Activated T-cell treated with anti-CD3 and anti-CD28 coated beads, Interleukin-2, amount 50 U/mL, for 24 hours (primary cell): ENCODE results near the gene IPCEF1.

Source experiments
- DNase-seq: peaks from one replicate; pipeline ENCODE4 v3.0.0-alpha.2; 2020
- H3K27ac Mint-ChIP-seq: 2 replicates; pipeline ENCODE4 v1.8.0; 2020; ENCODE audit warnings: mild to moderate bottlenecking, mixed read lengths
- H3K27me3 Mint-ChIP-seq: 2 replicates; pipeline ENCODE4 v1.8.0; 2020; ENCODE audit warnings: mixed read lengths
- H3K36me3 Mint-ChIP-seq: 2 replicates; pipeline ENCODE4 v1.8.0; 2020; ENCODE audit warnings: low read depth, mixed read lengths
- H3K4me1 Mint-ChIP-seq: 2 replicates; pipeline ENCODE4 v1.8.0; 2020; ENCODE audit warnings: low read depth, mixed read lengths
- H3K4me3 Mint-ChIP-seq: 2 replicates; pipeline ENCODE4 v1.8.0; 2020; ENCODE audit warnings: mild to moderate bottlenecking, moderate library complexity, mixed read lengths
- H3K9me3 Mint-ChIP-seq: 2 replicates; pipeline ENCODE4 v1.8.0; 2020; ENCODE audit warnings: mixed read lengths

The IPCEF1 gene

DNA sequence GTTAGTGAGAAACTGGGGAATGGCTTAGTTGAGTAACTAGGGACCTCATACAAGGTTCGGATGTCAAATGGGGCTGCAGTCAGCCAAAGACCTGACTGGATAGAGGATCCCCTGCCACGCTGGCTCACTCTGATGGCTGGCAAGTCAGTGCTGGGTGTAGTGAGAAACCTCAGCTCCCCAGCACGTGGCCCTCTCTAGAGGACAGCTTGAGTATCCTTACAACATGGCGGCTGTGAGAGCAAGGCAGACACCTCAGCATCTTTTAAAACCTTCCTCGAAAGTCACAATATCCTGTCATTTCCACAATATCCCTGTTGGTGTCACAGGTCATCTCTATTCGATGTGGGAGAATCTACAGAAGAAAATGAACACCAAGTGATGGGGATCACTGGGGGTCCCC is 26.7 kb upstream of the IPCEF1 start:
- H3K36me3 Mint-ChIP-seq = no peaks in the 10 kb centered on the region
- peaks cover 18% of the 10 kb centered on the region for H3K27me3 Mint-ChIP-seq
- no peaks in the 10 kb centered on the region for H3K4me1 Mint-ChIP-seq
- DNase-seq = no peak
- no peak overlapping the region for H3K27ac Mint-ChIP-seq
- no peak overlapping the region for H3K4me3 Mint-ChIP-seq
- peaks cover 3% of the 10 kb centered on the region for H3K9me3 Mint-ChIP-seq

DNA sequence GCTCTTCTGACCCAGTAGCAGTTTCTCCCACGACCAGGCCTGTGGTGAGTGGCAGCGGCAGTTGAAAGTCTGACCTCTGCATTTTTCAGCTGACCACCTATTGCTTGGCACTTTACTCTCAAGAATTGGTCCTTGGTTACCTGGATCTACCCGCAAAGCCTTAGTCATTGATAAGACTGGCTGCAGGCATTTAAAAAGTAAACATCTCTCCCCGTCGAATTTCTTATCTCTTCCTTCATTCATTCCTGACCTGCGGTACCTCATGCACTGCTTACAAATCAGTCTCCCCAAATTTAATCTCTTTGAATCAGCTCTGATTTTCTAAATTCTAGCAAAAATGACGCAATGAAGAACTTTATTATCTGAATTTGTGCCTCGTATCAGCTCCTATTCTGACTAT is 26.1 kb upstream of the IPCEF1 start:
- Mint-ChIP-seq H3K4me1 (no peaks in the 10 kb centered on the region), H3K27ac (no peak overlapping the region), H3K9me3 (peaks cover 3% of the 10 kb centered on the region), H3K27me3 (peaks cover 18% of the 10 kb centered on the region), H3K36me3 (no peaks in the 10 kb centered on the region), H3K4me3 (no peak overlapping the region)
- no peak for DNase-seq

DNA sequence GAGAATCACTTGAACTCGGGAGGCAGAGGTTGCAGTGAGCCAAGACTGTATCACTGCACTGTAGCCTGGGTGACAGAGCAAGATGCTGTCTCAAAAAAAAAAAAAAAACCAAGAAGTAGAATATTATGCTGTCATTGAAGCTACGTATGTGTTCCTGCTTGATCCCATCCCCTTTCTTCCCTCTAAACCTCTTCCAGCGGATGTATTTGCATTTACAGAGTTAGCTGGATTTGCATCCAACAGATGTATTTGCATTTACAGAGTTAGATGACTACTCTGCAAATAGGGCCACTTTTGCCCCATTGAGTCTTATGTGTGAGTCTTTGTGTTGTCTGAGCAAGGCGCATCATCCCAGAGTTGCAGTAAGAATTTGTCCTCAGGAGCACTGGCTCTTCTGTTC is 24.9 kb upstream of the IPCEF1 start:
- Mint-ChIP-seq H3K4me3 (no peak overlapping the region), H3K27me3 (peaks cover 13% of the 10 kb centered on the region), H3K4me1 (no peaks in the 10 kb centered on the region), H3K27ac (no peak overlapping the region), H3K36me3 (no peaks in the 10 kb centered on the region), H3K9me3 (peaks cover 3% of the 10 kb centered on the region)
- DNase-seq = no peak

DNA sequence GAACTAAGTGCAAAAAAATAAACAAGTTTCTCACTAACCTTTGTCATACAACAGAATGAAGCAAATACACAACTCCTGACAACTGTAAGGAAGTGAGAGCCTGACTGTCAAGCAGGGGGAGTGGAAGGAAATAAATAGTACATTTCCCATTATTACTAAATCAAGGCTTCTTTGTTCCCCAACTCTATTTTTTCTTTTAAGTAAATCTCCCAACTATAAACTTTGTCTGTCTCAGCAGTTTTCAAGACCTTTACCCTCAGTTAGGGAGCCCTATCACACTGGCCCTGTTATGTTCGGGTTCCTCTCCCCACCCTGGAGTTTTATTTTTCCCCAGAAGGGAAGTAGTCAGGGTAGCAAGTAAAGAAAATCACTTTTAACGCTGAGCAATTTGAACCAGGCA is 24.1 kb upstream of the IPCEF1 start:
- no peaks in the 10 kb centered on the region for H3K36me3 Mint-ChIP-seq
- DNase-seq = no peak

DNA sequence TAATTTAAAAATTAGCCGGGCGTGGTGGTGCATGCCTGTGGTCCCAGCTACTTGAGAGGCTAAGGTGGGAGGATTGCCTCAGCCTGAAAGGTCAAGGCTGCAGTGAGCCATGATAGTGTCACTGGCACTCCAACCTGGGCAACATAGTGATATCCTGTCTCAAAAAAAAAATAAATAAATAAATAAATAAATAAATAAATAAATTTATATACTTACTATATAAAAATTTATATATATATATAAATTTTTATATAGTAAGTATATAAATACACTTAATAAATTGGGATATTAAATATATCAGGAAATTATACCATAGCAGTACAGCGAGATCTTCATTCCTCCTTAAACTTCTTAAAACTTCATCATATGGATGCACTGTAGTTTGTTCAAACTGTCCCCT is 23.0 kb upstream of the IPCEF1 start:
- DNase-seq = no peak
- Mint-ChIP-seq H3K36me3 (no peaks in the 10 kb centered on the region), H3K4me1 (no peaks in the 10 kb centered on the region), H3K27me3 (peaks cover 3% of the 10 kb centered on the region), H3K9me3 (peaks cover 3% of the 10 kb centered on the region), H3K4me3 (no peak overlapping the region), H3K27ac (no peak overlapping the region)

More for the DNA sequence above, 24.1 kb upstream of the IPCEF1 start:
- H3K9me3 Mint-ChIP-seq = peaks cover 3% of the 10 kb centered on the region
- no peak overlapping the region for H3K27ac Mint-ChIP-seq
- peaks cover 10% of the 10 kb centered on the region for H3K27me3 Mint-ChIP-seq
- no peaks in the 10 kb centered on the region for H3K4me1 Mint-ChIP-seq
- no peak overlapping the region for H3K4me3 Mint-ChIP-seq

DNA sequence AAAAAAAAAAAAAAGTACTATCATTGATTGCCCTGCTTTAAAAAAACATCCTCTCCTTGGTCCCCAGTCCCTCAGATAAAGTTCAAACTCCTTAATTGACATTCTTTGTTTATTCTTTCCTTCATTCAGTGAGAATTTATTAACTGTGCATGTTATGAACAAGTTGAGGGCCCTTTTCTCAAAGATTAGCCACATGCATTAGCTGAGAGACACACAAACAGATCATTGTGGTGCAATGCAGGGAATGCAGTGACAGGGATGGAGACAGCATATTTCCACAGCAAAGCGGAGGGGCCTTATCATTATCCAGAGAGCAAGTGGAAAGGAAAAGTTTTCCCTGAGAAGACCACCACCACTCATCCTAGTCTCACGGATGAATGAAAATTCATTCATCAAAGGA is 21.9 kb upstream of the IPCEF1 start:
- no peaks in the 10 kb centered on the region for H3K27me3 Mint-ChIP-seq
- no peak overlapping the region for H3K27ac Mint-ChIP-seq
- no peaks in the 10 kb centered on the region for H3K36me3 Mint-ChIP-seq
- no peaks in the 10 kb centered on the region for H3K4me1 Mint-ChIP-seq
- no peak for DNase-seq
- H3K9me3 Mint-ChIP-seq = peaks cover 3% of the 10 kb centered on the region
- no peak overlapping the region for H3K4me3 Mint-ChIP-seq

DNA sequence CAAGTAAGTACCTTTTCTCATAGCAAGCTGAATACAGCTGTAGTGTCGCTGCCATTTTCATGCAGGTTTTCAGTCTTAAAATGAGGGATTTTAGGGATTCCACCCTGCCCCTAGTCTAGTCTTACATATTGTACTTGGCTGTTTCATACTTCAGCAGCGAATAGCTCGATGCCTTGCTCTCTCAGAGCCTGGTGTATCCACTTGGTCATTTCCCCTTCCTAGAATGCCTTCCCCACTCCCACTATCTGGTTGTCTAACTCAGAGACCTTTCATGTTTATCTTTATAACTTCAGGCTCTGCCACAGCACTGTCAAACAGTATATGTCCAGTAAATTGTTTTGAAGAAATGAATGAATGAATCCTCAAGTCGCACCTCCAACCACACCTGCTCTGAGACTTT is 21.1 kb upstream of the IPCEF1 start:
- Mint-ChIP-seq H3K4me3 (no peak overlapping the region), H3K27ac (no peak overlapping the region), H3K36me3 (no peaks in the 10 kb centered on the region), H3K9me3 (no peaks in the 10 kb centered on the region), H3K27me3 (peaks cover 2% of the 10 kb centered on the region), H3K4me1 (no peaks in the 10 kb centered on the region)
- DNase-seq = no peak

DNA sequence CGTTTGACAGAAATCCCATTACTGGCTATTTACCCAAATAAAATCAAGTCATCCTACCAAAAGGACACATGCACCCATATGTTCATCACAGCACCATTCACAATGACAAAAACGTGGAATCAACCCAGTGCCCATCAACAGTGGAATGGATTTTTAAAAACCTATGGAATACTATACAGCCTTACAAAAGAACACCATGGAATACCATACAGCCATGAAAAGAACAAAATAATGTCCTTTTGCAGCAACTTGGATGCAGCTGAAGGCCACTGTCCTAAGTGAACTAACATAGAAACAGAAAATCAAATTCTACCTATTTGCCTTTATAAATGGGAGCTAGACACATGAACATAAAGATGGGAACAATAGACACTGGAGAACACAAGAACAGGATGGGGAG is 17.4 kb upstream of the IPCEF1 start:
- H3K4me1 Mint-ChIP-seq = peaks cover 11% of the 10 kb centered on the region
- no peaks in the 10 kb centered on the region for H3K9me3 Mint-ChIP-seq
- H3K4me3 Mint-ChIP-seq = no peak overlapping the region
- no peak overlapping the region for H3K27ac Mint-ChIP-seq
- H3K36me3 Mint-ChIP-seq = no peaks in the 10 kb centered on the region
- peaks cover 10% of the 10 kb centered on the region for H3K27me3 Mint-ChIP-seq
- DNase-seq = no peak

DNA sequence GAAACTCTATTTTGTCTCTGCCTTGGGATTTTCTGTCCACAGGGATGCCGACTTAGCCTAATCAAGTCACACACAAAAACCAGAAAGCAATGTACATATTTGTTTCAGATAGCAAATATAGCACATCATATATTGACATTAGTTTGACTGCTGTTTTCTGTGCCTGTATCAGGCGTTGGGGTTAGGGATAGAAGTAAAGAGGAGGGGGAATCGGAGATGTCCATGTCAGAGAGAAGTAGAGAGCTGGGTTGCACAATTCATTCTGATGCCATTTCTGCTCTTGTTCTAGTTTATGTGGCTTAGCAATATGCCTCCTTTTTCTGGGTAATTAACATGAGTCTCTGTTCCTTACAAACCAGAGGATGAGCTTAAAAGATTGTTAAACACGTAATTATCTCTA is 14.7 kb upstream of the IPCEF1 start:
- DNase-seq = no peak
- Mint-ChIP-seq H3K4me3 (no peak overlapping the region), H3K36me3 (no peaks in the 10 kb centered on the region), H3K9me3 (no peaks in the 10 kb centered on the region), H3K27ac (no peak overlapping the region), H3K4me1 (peaks cover 23% of the 10 kb centered on the region), H3K27me3 (peaks cover 10% of the 10 kb centered on the region)

DNA sequence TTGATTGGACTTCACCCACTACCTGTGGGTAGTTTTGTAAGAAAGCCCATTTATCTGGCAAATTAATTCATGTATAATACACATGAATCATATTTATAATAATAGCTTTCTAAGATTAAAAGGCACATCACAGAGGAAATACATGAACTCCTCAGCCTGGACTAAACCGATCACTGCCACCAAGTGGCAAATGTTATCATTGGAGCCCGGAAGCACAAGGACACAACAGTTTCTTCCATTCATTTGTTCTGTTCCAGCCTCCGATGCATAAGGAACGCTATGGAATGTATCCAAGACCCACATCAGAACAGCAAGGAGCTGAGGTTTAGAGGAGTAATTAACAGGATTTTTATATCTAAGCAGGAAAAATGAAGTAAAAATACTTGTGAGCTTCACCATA is 13.9 kb upstream of the IPCEF1 start:
- no peaks in the 10 kb centered on the region for H3K36me3 Mint-ChIP-seq
- no peak for DNase-seq
- H3K9me3 Mint-ChIP-seq = no peaks in the 10 kb centered on the region
- H3K4me1 Mint-ChIP-seq = peaks cover 23% of the 10 kb centered on the region
- no peak overlapping the region for H3K27ac Mint-ChIP-seq
- peaks cover 13% of the 10 kb centered on the region for H3K27me3 Mint-ChIP-seq
- no peak overlapping the region for H3K4me3 Mint-ChIP-seq

DNA sequence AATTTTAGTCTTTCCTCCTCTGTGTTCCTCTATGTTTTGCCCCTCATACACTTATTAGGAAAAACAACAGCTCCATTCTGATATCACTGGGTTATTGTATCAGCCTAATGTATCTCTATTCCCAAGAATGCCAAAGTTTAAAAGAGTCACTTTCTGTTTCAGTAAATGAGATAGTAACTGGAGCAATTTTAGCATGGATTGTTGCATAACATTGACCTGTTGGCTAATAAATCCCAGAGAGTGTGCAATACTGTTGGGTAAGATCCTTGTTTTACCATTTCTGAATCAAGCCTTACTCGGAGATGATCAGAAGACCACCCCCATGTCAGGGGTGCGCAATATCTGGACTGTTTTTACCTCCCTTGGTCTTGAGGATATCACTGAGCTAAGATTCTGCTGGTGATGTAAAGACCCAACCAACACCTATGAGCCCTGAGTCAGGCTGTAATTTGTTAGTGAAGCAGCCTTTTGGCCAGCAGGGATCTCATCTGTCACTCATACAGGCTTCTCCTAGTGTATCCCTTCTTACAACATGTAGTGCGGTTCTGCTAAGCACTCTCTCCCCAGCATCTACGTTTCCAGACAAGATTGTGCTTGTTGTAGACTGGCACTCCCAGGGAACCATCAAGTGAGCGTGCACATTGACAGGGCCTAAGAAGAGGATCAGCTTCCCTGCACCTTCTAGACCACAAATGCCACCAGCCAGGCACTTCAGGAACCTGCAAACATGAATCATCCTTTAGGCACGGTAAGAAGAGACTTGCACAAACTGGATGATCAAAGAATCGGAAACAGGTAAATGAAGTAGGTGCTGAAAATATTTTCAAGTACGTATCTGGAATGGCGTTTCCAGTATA is 11.5 kb upstream of the IPCEF1 start:
- Mint-ChIP-seq H3K4me3 (no peak overlapping the region), H3K27ac (no peak overlapping the region)
- DNase-seq = no peak

DNA sequence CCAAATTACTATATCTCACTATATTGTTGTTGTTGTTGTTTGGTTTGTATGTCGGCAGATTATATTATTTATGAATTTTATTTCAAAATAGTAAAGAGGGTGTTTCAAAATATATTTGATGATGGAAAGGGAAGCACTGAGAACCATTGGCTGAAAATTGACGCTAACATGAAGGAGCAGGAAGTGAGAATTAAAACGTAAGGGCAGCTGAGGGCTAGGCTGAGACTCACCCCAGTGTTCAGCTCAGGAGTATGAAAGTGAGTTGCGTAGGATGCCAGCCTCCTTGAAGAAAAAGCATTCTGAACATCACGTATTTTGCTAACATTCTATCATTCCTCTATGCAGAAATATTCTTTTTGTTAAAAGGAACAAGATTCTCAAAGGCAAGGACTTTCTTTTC is 10.7 kb upstream of the IPCEF1 start:
- H3K4me3 Mint-ChIP-seq = no peak overlapping the region
- peaks cover 23% of the 10 kb centered on the region for H3K4me1 Mint-ChIP-seq
- no peaks in the 10 kb centered on the region for H3K9me3 Mint-ChIP-seq
- H3K27ac Mint-ChIP-seq = no peak overlapping the region
- H3K27me3 Mint-ChIP-seq = peaks cover 11% of the 10 kb centered on the region
- no peaks in the 10 kb centered on the region for H3K36me3 Mint-ChIP-seq
- no peak for DNase-seq

More for the DNA sequence above, 11.5 kb upstream of the IPCEF1 start:
- H3K27me3 Mint-ChIP-seq = peaks cover 12% of the 10 kb centered on the region
- H3K9me3 Mint-ChIP-seq = no peaks in the 10 kb centered on the region
- no peaks in the 10 kb centered on the region for H3K36me3 Mint-ChIP-seq
- H3K4me1 Mint-ChIP-seq = peaks cover 23% of the 10 kb centered on the region

DNA sequence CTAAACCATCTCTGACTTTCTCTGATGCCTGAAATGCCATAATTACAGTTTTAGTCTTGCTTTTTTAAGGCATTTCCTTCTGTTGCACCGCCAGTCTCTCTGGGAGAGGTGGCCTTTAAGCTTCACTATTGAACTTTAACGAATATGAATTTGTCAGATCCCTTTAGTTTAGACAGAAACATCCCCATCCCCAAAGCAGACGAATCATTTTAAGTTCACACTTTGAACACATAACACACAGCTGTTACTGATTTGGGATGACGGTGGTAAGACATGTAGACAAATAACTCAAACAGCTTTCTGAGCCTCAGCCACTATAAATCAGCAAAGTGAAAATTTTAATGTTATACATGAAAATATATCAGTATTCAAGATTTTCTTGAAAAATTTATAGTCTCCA is 7.2 kb upstream of the IPCEF1 start:
- H3K27ac Mint-ChIP-seq = no peak overlapping the region
- H3K4me3 Mint-ChIP-seq = no peak overlapping the region
- H3K36me3 Mint-ChIP-seq = no peaks in the 10 kb centered on the region
- H3K4me1 Mint-ChIP-seq = peaks cover 33% of the 10 kb centered on the region
- H3K9me3 Mint-ChIP-seq = peaks cover 4% of the 10 kb centered on the region
- peaks cover 15% of the 10 kb centered on the region for H3K27me3 Mint-ChIP-seq
- no peak for DNase-seq

DNA sequence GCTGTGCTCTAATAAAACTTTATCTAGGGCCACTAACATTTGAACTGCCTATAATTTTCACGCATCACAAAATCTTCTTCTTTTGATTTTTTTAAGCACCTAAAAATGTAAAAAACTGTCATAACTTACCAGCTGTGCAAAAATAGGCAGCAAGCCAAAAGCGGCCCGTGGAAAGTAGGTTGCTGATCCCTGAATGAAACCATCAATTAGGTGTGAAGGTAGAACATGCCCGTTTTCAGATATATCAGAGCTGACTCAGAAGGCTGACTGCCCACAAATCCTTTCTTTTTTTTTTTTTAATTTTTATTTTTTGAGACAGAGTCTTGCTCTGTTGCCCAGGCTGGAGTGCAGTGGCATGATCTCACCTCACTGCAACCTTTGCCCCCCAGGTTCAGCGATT is 4.9 kb upstream of the IPCEF1 start:
- H3K9me3 Mint-ChIP-seq = peaks cover 4% of the 10 kb centered on the region
- H3K4me3 Mint-ChIP-seq = no peak overlapping the region
- H3K27me3 Mint-ChIP-seq = peaks cover 29% of the 10 kb centered on the region
- H3K4me1 Mint-ChIP-seq = peaks cover 30% of the 10 kb centered on the region
- H3K27ac Mint-ChIP-seq = no peak overlapping the region
- no peak for DNase-seq
- no peaks in the 10 kb centered on the region for H3K36me3 Mint-ChIP-seq

DNA sequence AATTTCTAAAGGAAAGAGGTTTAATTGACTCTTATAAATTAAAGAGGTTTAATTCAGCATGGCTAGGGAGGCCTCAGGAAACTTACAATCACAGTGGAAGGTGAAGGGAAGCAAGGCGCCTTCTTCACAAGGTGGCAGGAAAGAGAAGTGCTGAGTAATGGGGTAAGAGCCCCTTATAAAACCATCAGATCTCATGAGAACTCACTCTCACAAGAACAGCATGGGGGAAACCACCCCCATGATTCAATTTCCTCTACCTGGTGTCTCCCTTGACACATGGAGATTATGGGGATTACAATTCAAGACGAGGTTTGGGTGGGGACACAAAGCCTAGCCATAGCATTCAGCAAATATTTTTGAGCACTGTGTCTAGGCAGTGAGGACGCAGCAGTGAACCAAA is 3.9 kb upstream of the IPCEF1 start:
- no peak overlapping the region for H3K27ac Mint-ChIP-seq
- DNase-seq = no peak
- H3K4me3 Mint-ChIP-seq = no peak overlapping the region
- H3K4me1 Mint-ChIP-seq = peaks cover 38% of the 10 kb centered on the region
- H3K36me3 Mint-ChIP-seq = no peaks in the 10 kb centered on the region
- H3K27me3 Mint-ChIP-seq = peaks cover 35% of the 10 kb centered on the region
- peaks cover 4% of the 10 kb centered on the region for H3K9me3 Mint-ChIP-seq

DNA sequence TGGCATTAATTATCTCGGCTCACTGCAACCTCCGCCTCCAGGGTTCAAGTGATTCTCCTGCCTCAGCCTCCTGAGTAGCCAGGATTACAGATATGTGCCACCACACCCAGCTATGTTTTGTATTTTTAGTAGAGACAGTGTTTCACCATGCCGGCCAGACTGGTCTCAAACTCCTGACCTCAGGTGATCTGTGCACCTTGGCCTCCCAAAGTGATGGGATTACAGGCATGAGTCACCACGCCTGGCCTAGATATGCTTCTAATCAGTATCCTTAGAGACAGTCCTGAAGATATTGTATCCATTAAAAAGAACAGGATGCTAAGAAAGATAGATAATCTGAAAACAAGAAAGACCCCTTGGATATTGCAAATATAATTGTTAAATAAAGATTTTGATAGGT is 3.1 kb upstream of the IPCEF1 start:
- Mint-ChIP-seq H3K27me3 (peaks cover 39% of the 10 kb centered on the region), H3K9me3 (peaks cover 4% of the 10 kb centered on the region), H3K27ac (no peak overlapping the region), H3K4me1 (peaks cover 45% of the 10 kb centered on the region), H3K4me3 (no peak overlapping the region), H3K36me3 (no peaks in the 10 kb centered on the region)
- no peak for DNase-seq
